ENCODE data around the gene OGFOD3.

GRCh38 chr17:82457073-82457928, 38.9 kb upstream of the OGFOD3 start:
- no peak for TF ChIP-seq CREB1 (CRISPR knock-in tag; IDR thresholded peaks at IDR 0.05; ENCODE audit: low read depth)
- TF ChIP-seq, protein P1, sequence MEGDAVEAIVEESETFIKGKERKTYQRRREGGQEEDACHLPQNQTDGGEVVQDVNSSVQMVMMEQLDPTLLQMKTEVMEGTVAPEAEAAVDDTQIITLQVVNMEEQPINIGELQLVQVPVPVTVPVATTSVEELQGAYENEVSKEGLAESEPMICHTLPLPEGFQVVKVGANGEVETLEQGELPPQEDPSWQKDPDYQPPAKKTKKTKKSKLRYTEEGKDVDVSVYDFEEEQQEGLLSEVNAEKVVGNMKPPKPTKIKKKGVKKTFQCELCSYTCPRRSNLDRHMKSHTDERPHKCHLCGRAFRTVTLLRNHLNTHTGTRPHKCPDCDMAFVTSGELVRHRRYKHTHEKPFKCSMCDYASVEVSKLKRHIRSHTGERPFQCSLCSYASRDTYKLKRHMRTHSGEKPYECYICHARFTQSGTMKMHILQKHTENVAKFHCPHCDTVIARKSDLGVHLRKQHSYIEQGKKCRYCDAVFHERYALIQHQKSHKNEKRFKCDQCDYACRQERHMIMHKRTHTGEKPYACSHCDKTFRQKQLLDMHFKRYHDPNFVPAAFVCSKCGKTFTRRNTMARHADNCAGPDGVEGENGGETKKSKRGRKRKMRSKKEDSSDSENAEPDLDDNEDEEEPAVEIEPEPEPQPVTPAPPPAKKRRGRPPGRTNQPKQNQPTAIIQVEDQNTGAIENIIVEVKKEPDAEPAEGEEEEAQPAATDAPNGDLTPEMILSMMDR (conservative IDR thresholded peaks at IDR 0.05; ENCODE audit: low read depth in 2 of 2) = no peak
- no peak for TF ChIP-seq EZH2phosphoT487 (IDR thresholded peaks at IDR 0.05; ENCODE audit: unreplicated experiment)
- TF ChIP-seq, protein P2, sequence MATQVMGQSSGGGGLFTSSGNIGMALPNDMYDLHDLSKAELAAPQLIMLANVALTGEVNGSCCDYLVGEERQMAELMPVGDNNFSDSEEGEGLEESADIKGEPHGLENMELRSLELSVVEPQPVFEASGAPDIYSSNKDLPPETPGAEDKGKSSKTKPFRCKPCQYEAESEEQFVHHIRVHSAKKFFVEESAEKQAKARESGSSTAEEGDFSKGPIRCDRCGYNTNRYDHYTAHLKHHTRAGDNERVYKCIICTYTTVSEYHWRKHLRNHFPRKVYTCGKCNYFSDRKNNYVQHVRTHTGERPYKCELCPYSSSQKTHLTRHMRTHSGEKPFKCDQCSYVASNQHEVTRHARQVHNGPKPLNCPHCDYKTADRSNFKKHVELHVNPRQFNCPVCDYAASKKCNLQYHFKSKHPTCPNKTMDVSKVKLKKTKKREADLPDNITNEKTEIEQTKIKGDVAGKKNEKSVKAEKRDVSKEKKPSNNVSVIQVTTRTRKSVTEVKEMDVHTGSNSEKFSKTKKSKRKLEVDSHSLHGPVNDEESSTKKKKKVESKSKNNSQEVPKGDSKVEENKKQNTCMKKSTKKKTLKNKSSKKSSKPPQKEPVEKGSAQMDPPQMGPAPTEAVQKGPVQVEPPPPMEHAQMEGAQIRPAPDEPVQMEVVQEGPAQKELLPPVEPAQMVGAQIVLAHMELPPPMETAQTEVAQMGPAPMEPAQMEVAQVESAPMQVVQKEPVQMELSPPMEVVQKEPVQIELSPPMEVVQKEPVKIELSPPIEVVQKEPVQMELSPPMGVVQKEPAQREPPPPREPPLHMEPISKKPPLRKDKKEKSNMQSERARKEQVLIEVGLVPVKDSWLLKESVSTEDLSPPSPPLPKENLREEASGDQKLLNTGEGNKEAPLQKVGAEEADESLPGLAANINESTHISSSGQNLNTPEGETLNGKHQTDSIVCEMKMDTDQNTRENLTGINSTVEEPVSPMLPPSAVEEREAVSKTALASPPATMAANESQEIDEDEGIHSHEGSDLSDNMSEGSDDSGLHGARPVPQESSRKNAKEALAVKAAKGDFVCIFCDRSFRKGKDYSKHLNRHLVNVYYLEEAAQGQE (IDR thresholded peaks at IDR 0.05; ENCODE audit: unreplicated experiment) = no peak
- no peak for TF ChIP-seq POLR2AphosphoS5 (IDR thresholded peaks at IDR 0.05; ENCODE audit: low read depth)
- TF ChIP-seq JUNB (IDR thresholded peaks at IDR 0.05; ENCODE audit: unreplicated experiment) = no peak
- no peak for TF ChIP-seq EZH2 (IDR thresholded peaks at IDR 0.05; ENCODE audit: low read depth, unreplicated experiment)
- TF ChIP-seq NANOG (IDR thresholded peaks at IDR 0.05; ENCODE audit: borderline replicate concordance) = no peak
- no peak for TF ChIP-seq STAT1 (IDR thresholded peaks at IDR 0.05; ENCODE audit: unreplicated experiment)
- TF ChIP-seq ETS1 (IDR thresholded peaks at IDR 0.05) = no peak
- TF ChIP-seq ZNF331 (CRISPR knock-in tag; IDR thresholded peaks at IDR 0.05; ENCODE audit: low read depth) = no peak
- no peak for TF ChIP-seq ZNF114 (CRISPR knock-in tag; IDR thresholded peaks at IDR 0.05)
- no peak for TF ChIP-seq ZNF462 (CRISPR knock-in tag; IDR thresholded peaks at IDR 0.05)
